ENCODE results near the gene LRRC8E.
"Not testable (repeated sequence)": the region's sequence is repeated elsewhere in the genome, so short reads cannot be mapped to it uniquely, and the experiment has no call there.

The LRRC8E gene

GRCh38 chr19:7879836-7880235 is 8.5 kb upstream of the LRRC8E start:
- no peak for DNase-seq (ENCODE audit: low read depth)
- TF ChIP-seq, protein P1, sequence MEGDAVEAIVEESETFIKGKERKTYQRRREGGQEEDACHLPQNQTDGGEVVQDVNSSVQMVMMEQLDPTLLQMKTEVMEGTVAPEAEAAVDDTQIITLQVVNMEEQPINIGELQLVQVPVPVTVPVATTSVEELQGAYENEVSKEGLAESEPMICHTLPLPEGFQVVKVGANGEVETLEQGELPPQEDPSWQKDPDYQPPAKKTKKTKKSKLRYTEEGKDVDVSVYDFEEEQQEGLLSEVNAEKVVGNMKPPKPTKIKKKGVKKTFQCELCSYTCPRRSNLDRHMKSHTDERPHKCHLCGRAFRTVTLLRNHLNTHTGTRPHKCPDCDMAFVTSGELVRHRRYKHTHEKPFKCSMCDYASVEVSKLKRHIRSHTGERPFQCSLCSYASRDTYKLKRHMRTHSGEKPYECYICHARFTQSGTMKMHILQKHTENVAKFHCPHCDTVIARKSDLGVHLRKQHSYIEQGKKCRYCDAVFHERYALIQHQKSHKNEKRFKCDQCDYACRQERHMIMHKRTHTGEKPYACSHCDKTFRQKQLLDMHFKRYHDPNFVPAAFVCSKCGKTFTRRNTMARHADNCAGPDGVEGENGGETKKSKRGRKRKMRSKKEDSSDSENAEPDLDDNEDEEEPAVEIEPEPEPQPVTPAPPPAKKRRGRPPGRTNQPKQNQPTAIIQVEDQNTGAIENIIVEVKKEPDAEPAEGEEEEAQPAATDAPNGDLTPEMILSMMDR (conservative IDR thresholded peaks at IDR 0.05; ENCODE audit: low read depth, low read length), result no peak
- no peak overlapping the region for H3K4me3 ChIP-seq (ENCODE audit: low read length)

- TF ChIP-seq, protein P1 (conservative IDR thresholded peaks at IDR 0.05; ENCODE audit: low read depth, low read length), result no peak
- DNase-seq (ENCODE audit: low read depth), result no peak
- H3K4me3 ChIP-seq (ENCODE audit: low read length), result no peak overlapping the region
These were observed 6.4 kb upstream of the LRRC8E start for GRCh38 chr19:7881910-7882309.

- H3K4me3 ChIP-seq (ENCODE audit: low read length), result no peak overlapping the region
- DNase-seq (ENCODE audit: low read depth), result no peak
- TF ChIP-seq, protein P1 (conservative IDR thresholded peaks at IDR 0.05; ENCODE audit: low read depth, low read length), result no peak
These were observed 5.2 kb upstream of the LRRC8E start for GRCh38 chr19:7883105-7883504.

- no peak overlapping the region for H3K4me3 ChIP-seq (ENCODE audit: low read length)
- TF ChIP-seq, protein P1 (conservative IDR thresholded peaks at IDR 0.05; ENCODE audit: low read depth, low read length), result no peak
- no peak for DNase-seq (ENCODE audit: low read depth)
These were observed 4.3 kb upstream of the LRRC8E start for GRCh38 chr19:7883796-7884570.

DNA sequence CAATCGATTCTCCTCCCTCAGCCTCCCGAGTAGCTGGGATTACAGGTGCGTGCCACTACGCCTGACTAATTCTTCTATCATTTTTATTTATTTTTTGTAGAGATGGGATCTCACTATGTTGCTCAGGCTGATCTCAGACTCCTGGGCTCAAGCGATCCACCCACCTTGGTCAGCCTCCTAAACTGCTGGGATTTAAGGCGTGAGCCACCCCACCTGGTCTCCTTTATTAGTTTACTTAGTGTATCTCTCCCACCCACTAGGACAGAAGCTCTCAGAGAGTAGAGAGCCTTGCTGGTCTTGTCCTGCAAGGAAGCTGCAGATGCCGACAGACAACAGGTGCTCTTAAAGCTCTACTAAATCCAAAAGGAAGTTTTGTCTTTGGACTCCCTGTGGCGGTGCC is 2.5 kb upstream of the LRRC8E start:
- H3K4me3 ChIP-seq (ENCODE audit: low read length), result no peak overlapping the region
- no peak for DNase-seq (ENCODE audit: low read depth)
- TF ChIP-seq, protein P1 (conservative IDR thresholded peaks at IDR 0.05; ENCODE audit: low read depth, low read length), result no peak

DNA sequence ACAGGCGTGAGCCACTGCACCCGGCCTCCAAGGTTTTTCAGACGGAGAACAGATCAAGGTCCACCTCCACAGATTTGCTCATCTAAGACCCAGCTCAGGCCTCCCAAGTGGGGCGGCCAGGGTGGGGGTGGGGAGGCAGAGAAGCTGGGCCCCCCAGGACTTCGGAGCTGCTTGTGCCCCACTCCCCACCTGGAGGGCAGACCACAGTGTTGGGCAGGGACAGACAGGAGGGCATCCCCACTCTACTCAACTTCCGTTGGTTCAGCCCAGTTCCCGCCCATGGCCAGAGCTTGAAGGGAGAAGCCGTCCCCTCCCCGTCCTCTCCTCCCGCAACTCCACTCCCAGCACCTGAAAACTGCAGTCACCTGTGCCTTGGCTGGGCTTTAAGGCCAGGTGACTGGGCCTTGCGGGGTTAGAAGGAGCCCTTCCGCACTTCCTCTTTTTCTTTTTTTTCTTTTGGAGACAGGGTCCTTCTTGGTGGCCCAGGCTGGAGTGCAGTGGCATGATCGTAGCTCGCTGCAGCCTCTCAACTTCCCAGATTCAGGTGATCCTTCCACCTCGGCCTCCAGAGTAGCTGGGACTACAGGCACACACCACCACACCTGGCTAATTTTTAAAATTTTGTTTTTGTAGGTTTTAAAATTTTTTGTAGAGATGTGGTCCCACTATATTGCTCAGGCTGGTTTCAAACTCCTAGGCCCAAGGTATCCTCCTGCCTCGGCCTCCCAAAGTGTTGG is 734 bp upstream of the LRRC8E start:
- DNase-seq (ENCODE audit: low read depth), result no peak
- peak overlapping the region; percentile 71 for H3K4me3 ChIP-seq (ENCODE audit: low read length)
- TF ChIP-seq, protein P1 (conservative IDR thresholded peaks at IDR 0.05; ENCODE audit: low read depth, low read length), result no peak

- TF ChIP-seq, protein P1 (conservative IDR thresholded peaks at IDR 0.05; ENCODE audit: low read depth, low read length), result no peak
- no peak for DNase-seq (ENCODE audit: low read depth)
- H3K4me3 ChIP-seq (ENCODE audit: low read length), result peak overlapping the region; percentile 71
These were observed 512 bp downstream of the LRRC8E start for GRCh38 chr19:7888826-7889217.

DNA sequence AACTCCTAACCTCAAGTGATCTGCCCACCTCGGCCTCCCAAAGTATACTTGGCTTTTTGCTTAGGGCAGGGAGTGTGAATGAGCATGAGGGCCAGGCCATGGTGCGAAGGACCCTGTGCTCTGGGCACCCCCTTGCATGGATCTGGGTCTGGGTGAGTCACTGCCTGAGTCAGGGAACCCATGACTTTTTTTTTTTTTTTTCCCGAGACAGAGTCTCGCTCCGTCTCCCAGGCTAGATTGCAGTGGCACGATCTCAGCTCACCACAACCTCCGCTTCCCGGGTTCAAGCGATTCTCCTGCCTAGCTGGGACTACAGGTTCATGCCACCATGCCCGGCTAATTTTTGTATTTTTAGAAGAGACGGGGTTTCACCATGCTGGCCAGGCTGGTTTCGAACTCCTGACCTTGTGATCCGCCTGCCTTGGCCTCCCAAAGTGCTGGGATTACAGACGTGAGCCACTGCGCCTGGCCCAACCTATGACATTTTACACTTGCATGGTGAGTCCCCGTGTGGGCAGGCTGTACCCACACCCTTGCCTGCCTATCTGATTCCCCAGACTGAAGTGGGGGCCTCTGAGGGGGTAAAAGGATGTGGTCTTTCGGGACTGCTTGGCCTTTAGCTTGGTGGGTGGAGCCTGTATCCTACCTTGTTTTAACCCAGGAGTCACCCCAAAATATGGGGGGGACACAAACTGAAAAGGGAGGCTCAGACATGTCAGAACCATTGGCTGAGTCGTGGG is 5.2 kb downstream of the LRRC8E start:
- not testable (repeated sequence) for H3K4me3 ChIP-seq (ENCODE audit: low read length)
- DNase-seq (ENCODE audit: low read depth), result peak; percentile 56

Measured in retinal pigment epithelial cell (primary cell).